VCaP (cell line): Measurements from ENCODE around the gene RETREG1.
"Not testable (repeated sequence)": the region's sequence is repeated elsewhere in the genome, so short reads cannot be mapped to it uniquely, and the experiment has no call there.

Source experiments
- H3K27ac ChIP-seq: fragments of 450-650 bp; 2 replicates; pipeline ENCODE4 v1.5.1; 2017
- CTCF ChIP-seq: fragments of 450-650 bp; conservative IDR thresholded peaks from 2 replicates; pipeline ENCODE4 v1.5.1; 2017; ENCODE audit warnings: mild to moderate bottlenecking, moderate library complexity

The RETREG1 gene

GRCh38 chr5:16626696-16627264 is 10.0 kb upstream of the RETREG1 start:
- no peak for TF ChIP-seq CTCF
- H3K27ac ChIP-seq, result no peak overlapping the region; the same call in 1 of the 2 replicates

- H3K27ac ChIP-seq, result no peak overlapping the region
- no peak for TF ChIP-seq CTCF
These were observed 8.3 kb upstream of the RETREG1 start for GRCh38 chr5:16625096-16625495.

- TF ChIP-seq CTCF, result no peak
- H3K27ac ChIP-seq, result peak overlapping the region; percentile 95
These were observed 2.3 kb upstream of the RETREG1 start for GRCh38 chr5:16619136-16619535.

- H3K27ac ChIP-seq, result peak overlapping the region; percentile 95
- no peak for TF ChIP-seq CTCF
These were observed 1.5 kb upstream of the RETREG1 start for GRCh38 chr5:16618138-16618897.

- peak overlapping the region; percentile 95 for H3K27ac ChIP-seq
These were observed 624 bp upstream of the RETREG1 start for GRCh38 chr5:16617274-16617968.

GRCh38 chr5:16615741-16616535 is 859 bp downstream of the RETREG1 start:
- no peak for TF ChIP-seq CTCF

More at GRCh38 chr5:16617274-16617968, 624 bp upstream of the RETREG1 start:
- TF ChIP-seq CTCF, result no peak

GRCh38 chr5:16612007-16612406 is 4.8 kb downstream of the RETREG1 start:
- TF ChIP-seq CTCF, result no peak
- no peak overlapping the region for H3K27ac ChIP-seq

More at GRCh38 chr5:16615741-16616535, 859 bp downstream of the RETREG1 start:
- peak overlapping the region; percentile 95 for H3K27ac ChIP-seq

GRCh38 chr5:16610896-16611295 is 5.9 kb downstream of the RETREG1 start:
- H3K27ac ChIP-seq, result not testable (repeated sequence)
